GM06990 (cell line): ENCODE results near the gene KLC1.

Source experiments
- DNase-seq: peaks from one replicate; pipeline ENCODE4 v3.0.0-alpha.2; 2011; ENCODE audit not compliant: insufficient read length; ENCODE audit errors: extremely low read depth
- H3K27me3 ChIP-seq: replicated peaks from 2 replicates; pipeline ENCODE4 v1.6.0; 2011; ENCODE audit warnings: low read length; ENCODE audit not compliant: control insufficient read depth, insufficient read depth
- H3K36me3 ChIP-seq: 2 replicates; pipeline ENCODE4 v1.5.1; 2011; ENCODE audit warnings: low read length; ENCODE audit not compliant: control insufficient read depth, insufficient read depth
- H3K4me3 ChIP-seq: replicated peaks from 2 replicates; pipeline ENCODE4 v1.5.1; 2011; ENCODE audit warnings: low read depth, mild to moderate bottlenecking, control low read depth, low read length
- TF ChIP-seq, protein P1 (sequence below): IDR thresholded peaks from 2 replicates; pipeline ENCODE4 v1.5.1; 2011; ENCODE audit warnings: low read length, control low read depth, mild to moderate bottlenecking, inconsistent platforms; ENCODE audit not compliant: insufficient read depth, poor library complexity, severe bottlenecking

The KLC1 gene

DNA sequence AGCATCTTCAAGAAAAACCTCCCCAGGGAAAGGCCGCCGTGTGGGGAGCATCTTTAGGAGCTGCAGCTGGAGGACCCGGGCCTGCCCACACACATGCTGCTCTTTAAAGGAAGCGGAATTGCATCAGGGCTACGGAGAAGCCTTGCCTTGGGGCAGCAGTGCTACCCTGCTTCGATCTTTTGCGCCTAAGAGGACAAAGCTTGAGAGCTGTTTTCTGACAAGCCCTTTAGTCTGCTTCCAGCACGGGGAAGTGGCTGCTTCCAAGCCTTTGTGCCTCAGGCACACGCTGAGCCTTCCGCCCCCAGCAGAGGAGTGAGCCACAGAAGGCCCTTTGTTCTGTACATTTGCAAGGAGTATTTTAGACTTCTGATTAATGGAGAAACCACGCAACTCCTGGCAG, 34.7 kb upstream of the KLC1 start:
- DNase-seq: no peak
- no peaks in the 10 kb centered on the region for H3K27me3 ChIP-seq
- TF ChIP-seq, protein P1, sequence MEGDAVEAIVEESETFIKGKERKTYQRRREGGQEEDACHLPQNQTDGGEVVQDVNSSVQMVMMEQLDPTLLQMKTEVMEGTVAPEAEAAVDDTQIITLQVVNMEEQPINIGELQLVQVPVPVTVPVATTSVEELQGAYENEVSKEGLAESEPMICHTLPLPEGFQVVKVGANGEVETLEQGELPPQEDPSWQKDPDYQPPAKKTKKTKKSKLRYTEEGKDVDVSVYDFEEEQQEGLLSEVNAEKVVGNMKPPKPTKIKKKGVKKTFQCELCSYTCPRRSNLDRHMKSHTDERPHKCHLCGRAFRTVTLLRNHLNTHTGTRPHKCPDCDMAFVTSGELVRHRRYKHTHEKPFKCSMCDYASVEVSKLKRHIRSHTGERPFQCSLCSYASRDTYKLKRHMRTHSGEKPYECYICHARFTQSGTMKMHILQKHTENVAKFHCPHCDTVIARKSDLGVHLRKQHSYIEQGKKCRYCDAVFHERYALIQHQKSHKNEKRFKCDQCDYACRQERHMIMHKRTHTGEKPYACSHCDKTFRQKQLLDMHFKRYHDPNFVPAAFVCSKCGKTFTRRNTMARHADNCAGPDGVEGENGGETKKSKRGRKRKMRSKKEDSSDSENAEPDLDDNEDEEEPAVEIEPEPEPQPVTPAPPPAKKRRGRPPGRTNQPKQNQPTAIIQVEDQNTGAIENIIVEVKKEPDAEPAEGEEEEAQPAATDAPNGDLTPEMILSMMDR: no peak

DNA sequence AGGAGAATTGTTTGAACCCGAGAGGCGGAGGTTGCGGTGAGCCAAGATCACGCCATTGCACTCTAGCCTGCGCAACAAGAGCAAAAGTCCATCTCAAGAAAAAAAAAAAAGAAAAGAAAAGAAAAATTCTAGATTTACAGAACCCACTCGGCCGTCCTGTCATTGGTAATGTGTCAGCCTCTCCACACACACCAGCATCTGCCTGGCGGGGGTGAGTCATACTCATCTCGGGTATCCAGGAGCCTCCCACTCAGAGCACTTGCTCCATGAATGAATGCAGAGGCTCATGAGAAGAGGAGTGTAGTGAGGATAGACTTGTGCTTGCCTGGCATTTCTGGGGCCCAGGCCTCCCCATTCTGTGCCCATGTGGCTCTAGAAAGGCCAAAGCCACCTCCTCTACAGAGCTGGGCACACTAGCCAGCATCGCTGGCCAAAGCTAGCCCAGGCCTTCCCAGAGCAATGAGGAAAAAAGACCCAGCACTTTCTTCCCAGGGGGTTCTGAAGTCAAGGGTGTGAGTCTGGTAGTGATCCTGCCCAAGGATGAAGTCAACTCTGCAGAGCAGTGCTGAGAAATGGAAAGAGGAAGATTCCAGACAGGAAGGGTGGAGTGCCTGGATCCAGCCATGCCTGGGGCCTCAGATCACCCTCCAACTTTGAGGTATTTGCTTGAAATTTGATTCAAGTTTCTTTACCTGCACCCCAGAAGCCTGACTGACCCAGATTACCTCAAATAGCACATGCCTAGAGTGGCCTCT, 31.2 kb upstream of the KLC1 start:
- Histone ChIP-seq H3K4me3 (no peak overlapping the region), H3K27me3 (no peaks in the 10 kb centered on the region), H3K36me3 (no peaks in the 10 kb centered on the region; the same call in 1 of the 2 replicates)
- TF ChIP-seq, protein P1: no peak
- DNase-seq: no peak

More for the DNA sequence above, 34.7 kb upstream of the KLC1 start:
- Histone ChIP-seq H3K4me3 (no peak overlapping the region), H3K36me3 (peaks cover 1% of the 10 kb centered on the region)

DNA sequence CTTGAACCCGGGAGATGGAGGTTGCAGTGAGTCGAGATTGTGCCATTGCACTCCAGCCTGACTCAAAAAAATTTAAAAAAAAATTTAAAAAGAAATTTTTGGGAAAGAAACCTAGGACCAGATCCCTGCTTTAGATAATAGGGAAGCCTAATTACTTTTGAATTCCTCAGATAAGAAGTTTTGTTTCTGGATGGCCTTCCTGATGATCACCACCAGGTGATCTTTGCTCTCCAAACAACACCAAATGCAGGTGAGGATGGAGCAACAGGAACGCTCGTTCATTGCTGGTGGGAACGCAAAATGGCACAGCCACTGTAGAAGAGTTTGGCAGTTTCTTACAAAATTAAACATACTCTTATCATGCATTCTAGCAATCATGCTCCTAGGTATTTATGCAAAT, 28.5 kb upstream of the KLC1 start:
- no peaks in the 10 kb centered on the region for H3K27me3 ChIP-seq
- H3K4me3 ChIP-seq: no peak overlapping the region
- DNase-seq: no peak
- no peaks in the 10 kb centered on the region; the same call in 1 of the 2 replicates for H3K36me3 ChIP-seq
- TF ChIP-seq, protein P1: no peak

DNA sequence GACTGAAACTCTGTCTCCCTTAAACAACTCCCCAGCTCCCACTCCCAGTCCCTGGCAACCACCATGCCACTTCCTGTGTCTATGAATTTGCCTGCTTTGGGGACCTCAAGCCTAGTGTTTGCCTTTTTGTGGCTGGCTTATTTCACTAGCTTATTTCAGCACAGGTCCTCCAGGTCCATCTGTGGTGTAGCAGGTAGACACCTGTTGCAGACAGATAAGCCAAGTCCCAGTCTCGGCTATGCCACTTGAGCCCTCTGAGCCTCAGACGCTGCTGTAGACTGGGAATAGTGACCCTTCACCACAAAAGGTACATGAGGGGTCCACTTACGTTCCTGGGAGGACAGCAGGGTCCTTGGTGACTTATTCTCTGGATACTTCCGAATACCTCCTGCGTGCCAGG, 24.4 kb upstream of the KLC1 start:
- no peaks in the 10 kb centered on the region for H3K36me3 ChIP-seq

DNA sequence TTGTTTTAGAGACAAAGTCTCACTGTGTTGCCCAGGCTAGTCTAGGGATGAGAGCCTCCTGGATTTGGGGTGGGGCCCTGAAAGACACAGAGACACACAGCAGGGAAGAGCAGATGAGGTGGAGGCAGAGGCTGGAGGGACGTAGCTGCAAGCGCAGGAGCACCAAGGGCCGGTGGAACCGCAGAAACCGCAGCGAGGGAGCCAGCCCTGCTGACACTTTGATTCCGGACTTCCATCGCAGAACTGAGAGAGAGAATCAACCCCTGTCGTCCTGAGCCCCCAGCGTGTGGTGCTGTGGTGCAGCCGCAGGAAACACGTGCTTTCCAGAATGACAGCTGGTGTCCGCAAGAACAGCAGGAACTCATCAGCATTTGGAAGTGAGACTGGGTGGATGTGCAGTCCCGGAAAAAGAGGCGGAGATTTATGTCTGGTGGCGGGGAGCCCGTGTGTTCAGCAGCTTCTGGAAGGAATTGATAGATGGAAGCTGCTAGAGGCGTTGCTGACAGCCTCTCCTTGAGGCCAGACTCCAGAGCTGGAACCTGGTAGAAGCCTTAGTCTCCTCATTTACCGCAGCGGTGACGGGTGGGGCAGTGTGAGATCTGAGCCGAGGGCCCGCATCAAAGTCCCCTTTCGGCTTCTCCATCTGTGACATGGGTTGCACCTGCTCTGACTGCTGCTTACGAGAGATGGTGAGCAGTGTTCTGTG, 21.9 kb upstream of the KLC1 start:
- TF ChIP-seq, protein P1: peak; percentile 22
- Histone ChIP-seq H3K36me3 (no peaks in the 10 kb centered on the region), H3K4me3 (peak overlapping the region; percentile 12; the same call in 1 of the 2 replicates), H3K27me3 (no peaks in the 10 kb centered on the region; the same call in 1 of the 2 replicates)
- peak; percentile 81 for DNase-seq

More for the DNA sequence above, 24.4 kb upstream of the KLC1 start:
- TF ChIP-seq, protein P1: no peak
- no peaks in the 10 kb centered on the region; the same call in 1 of the 2 replicates for H3K27me3 ChIP-seq
- no peak for DNase-seq
- H3K4me3 ChIP-seq: no peak overlapping the region
